NCI-H128 (cell line): ENCODE measurements around the gene RNF10.
"Not testable (repeated sequence)": the region's sequence is repeated elsewhere in the genome, so short reads cannot be mapped to it uniquely, and the experiment has no call there.

Experiments used
- DNase-seq: peaks from one replicate; lab custom pipeline; 2025; ENCODE audit not compliant: unreplicated experiment; lab: John Stamatoyannopoulos, UW

Gene RNF10

DNA sequence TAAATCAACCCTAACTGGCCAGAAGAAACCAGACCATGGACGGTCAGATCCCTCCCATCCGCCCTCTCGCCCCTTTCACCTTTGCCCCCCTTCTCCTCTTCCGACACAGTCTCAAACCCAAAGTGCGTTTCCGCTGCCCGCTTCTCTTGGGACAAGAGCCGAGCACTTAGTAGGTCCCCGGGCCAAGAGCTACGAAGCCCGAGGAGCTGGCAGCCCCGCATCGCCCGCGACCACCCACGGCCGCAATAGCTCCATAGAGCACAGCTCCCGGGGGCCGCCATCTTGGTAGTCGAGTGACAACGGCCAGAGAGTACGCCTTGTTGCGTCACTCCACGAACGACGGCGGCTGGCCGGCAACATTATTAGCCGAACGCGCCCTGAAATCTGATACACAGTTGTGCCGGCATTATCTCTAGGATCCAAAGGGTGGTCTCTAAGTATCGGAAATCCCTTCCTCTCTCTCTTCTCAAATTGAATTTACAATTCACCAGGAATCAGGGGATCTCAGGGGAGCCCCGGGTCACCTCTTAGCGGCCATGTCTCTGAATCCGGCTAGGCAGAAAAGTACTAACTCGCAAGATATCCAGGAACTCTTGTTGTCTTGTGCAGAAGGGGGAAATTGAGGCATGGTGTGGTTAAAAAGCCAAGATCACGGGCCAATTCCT lies 5.2 kb upstream of the RNF10 start, which contains the start of gene COQ5:
TSS of gene COQ5 (minus strand) at position 298 of the 665 bp plus-strand sequence. CDS start at position 281, 17 bp downstream.
- DNase-seq, result peak; percentile 81

- no peak for DNase-seq
Observed at GRCh38 chr12:120529641-120530417, 4.3 kb upstream of the RNF10 start.

DNA sequence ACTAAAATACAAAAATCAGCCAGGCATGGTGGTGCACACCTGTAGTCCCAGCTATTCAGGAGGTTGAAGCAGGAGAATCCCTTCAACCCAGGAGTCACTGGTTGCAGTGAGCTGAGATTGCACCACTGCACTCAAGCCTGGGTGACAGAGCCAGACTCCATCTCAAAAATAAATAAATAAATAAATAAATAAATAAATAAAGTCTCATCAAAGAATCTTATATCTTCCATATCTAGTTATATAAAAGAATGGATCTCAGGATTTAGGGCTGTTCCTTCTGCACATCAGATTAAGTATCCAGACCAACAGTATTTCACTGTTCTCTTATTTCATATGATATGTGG lies 3.8 kb upstream of the RNF10 start:
- not testable (repeated sequence) for DNase-seq

- no peak for DNase-seq
Observed at GRCh38 chr12:120532701-120533238, 1.4 kb upstream of the RNF10 start.

DNA sequence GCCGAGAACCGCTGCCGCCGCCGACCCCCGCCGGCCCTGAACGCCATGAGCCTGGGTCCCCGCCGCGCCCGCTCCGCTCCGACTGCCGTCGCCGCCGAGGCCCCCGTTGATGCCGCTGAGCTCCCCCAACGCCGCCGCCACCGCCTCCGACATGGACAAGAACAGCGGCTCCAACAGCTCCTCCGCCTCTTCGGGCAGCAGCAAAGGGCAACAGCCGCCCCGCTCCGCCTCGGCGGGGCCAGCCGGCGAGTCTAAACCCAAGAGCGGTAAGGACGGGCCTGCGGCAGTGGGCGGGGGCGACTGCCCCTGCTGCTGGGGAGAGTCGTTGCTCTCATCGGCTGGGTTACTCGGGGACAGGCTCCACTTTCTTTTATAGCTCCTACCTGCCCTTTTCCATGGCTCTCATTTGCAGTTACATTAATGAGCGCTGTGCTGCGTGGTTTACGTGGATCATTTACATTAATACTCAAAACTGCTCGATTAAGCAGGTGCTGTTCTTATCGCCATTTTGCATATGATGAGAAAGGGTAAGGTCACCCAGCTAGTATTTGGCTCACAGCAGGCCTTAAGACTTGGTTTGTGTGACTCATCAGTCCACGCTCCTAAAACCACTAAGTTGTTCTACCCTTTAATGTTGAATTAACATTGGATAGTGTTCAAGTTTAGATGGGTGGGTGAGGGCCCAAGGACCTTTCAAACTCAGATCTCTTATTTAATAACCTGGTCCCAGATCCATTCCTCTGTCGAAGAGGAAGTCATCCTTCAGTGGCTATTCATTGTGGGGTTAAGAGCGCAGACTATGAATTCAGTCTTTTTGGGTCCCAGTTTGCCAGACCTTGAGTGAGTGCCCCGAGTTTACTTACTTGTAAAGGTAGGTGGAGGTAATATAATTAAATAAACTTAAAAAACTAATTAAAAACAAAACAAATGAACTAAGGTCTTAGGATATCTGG lies 823 bp downstream of the RNF10 start:
- DNase-seq, result no peak

DNA sequence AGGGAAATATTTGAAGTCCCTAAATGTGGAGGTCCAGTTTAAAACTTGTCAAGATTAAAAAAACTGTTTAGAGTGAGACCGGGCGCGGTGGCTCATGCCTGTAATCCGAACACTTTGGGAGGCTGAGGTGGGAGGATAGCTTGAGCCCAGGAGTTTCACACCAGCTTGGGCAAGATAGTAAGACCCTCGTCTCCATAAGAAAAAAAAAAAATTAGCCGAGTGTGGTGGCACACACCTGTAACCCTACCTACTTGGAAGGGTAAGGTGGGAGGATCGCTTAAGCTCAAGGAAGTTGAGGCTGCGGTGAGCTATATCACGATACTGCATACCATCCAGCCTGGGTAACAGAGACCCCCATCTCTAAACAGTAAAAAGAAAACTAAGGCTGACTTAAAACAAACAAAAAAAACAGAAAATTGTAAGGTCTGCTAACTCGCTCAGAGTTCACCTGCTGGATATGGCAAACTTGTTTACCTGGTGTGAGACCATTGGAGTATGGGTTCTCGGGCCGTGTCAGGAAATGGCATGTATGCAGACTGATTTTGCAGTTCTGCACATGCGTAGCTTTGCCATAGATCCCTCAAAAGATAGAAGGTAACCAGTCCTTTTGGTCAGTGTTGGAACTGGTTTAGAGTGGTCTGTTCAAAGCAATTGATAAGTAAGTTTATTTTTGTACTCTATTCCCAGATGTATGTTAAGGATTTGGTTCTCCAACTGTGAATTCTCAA lies 2.1 kb downstream of the RNF10 start:
- no peak for DNase-seq

DNA sequence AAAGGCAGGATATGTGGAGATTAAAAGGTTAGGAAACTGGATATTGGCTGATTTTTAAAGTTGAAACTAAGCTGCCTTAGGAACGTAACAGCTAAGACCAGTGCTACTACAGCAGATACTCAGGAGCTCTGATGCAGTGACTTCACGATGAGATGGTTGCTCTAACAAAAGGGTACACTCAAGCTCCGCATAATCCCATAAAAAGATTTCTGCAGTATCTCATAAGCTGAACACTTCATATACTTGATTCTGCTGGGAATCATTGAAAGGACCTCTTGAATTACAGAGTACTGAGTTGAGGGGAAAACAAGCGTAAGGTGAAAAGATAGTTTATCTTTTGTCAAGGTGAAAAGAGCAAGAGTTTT lies 3.7 kb downstream of the RNF10 start:
- no peak for DNase-seq

GRCh38 chr12:120538281-120539156 lies 4.4 kb downstream of the RNF10 start:
- DNase-seq, result no peak

DNA sequence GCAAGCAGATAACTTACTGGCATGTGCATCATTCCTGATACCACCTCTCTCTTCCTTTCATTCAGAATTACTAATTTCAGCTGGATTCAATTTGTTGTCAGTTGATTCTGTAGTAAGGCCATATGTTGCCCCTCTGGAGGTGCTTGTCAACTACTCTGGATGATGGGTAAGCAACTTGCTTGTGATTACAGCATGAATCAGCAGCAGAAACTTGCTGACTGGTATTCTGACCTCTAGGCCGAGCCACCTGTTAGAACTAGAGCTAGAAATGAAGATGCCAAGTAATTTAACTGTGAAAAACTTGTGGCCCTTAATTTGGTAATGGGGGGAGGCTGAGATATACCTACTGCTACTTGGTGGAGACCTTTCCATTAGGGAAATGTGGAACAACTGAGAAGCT lies 5.1 kb downstream of the RNF10 start:
- no peak for DNase-seq

DNA sequence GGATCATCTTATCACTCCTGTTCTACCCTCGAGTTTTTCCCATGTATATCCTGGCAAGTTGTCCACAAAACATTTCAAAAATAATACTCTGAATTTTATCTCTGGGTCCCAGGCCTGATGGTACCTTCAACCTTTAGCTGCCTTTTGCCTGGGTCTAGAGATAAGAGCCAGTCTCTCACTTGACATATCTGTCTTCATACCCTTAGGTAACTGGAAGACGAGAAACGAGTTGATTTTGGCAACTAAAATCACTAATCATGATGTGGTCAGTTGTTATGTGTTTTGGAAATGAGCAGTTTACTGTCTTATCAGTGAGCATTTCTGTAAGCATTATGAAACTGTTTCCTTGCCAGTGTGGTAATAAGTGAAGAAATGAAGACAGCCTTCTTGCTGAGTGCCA lies 6.3 kb downstream of the RNF10 start:
- DNase-seq, result no peak

- DNase-seq, result no peak
Observed at GRCh38 chr12:120542166-120542565, 8.0 kb downstream of the RNF10 start.

DNA sequence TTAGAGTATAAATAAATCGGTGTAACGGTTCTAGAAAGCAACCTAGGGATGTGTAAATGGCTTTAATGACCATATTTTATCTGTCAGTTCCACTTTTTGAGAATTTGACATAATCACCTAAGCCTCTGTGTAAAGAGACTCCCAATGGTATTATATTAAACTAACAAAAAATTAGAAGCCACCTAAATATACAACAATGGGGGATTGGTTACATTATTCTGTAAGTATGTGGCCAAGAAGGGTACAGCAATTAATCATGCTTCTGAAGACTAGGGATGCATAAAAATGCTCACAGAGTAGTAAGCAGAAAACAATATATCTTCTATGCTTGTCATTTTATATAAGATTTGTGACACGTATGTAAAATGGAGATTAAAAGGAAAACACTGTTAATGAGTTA lies 10.5 kb downstream of the RNF10 start:
- no peak for DNase-seq

- no peak for DNase-seq
Observed at GRCh38 chr12:120546050-120546386, 11.9 kb downstream of the RNF10 start.

GRCh38 chr12:120554678-120555077 lies 20.5 kb downstream of the RNF10 start:
- no peak for DNase-seq

- DNase-seq, result no peak
Observed at GRCh38 chr12:120557589-120557988, 23.4 kb downstream of the RNF10 start.

DNA sequence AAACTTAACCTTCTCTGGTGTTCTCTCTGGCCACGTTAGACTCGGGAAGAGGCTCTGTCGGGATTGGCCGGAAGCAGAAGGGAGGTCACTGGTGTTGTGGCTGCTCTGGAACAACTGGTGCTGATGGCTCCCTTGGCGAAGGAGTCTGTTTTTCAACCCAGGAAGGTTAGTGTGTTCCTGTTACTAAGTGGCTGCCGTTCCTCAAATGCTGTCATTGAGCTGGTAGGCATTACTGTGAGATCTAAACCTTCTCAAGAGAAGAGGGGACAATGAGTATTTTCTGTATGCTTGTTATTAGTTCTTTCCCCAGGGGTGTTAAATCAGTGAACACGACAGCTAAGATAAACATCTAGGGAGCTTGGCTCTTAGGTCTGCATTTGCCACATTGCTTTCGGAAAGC lies 28.8 kb downstream of the RNF10 start:
- no peak for DNase-seq

DNA sequence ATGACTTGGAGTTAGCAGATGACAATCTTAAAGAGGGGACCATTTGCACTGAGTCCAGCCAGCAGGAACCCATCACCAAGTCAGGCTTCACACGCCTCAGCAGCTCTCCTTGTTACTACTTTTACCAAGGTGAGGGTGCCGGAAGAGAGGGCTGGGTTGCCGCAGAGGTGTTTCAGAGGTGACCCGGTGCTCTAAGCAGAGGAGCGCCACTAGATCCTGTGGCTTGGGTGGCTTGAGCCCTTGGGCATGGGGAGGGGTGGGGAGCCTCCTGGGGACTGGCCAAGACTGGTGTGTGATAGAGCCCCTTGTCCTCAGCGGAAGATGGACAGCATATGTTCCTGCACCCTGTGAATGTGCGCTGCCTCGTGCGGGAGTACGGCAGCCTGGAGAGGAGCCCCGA lies 29.3 kb downstream of the RNF10 start:
- DNase-seq, result no peak

DNA sequence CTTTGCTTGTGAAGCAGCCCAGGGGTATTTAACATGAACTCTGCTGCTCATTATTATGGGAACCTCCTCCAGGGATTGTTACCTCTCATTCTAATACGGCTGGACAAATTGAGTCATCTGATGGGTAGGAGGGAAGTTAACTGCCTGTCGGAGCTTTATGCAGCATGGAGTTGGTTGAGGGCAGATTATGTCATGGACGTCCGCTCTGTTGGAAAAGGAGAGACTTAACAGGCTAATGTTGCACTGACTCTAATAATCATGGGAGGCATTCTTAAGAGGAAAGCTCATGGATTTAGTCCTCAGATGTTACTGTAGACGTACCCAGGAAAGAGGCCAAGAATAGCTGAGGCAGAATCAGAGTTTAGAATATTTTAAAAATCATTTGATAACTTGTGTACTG lies 37.1 kb downstream of the RNF10 start:
- DNase-seq, result no peak

DNA sequence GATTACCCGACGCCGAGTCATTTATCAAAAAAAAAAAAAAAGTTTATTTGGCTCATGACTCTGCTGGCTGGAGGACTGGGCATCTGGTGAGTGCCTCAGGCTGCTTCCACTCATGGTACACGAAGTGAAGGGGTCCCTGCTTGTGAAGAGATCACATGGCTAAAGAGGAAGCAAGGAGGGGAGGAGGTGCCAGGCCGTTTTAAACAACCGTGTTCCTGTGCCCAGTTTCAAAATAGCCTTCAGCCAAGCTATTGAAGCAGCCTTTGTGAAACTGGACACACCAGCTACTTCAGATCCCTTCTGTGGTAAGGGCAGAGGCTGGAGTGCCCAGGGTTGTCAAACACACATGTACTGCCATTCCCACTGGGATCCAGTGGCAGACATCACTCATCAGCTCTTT lies 39.4 kb downstream of the RNF10 start:
- DNase-seq, result no peak

GRCh38 chr12:120574106-120574505 lies 40.0 kb downstream of the RNF10 start:
- DNase-seq, result no peak
